Heart right ventricle (tissue), 16 donors: Measurements from ENCODE around the gene GOLIM4. TPM values are rescaled to one million over a fixed set of nuclear protein-coding genes. Genes with fewer than 3 reads are reported as not detected.

Source experiments
- ATAC-seq, 8 donors: fragments of 200-7000 bp; cut with Tn5 transposase; one replicate each; pipeline ENCODE4 v1.9.1; 2020; ENCODE audit warnings: mild to moderate bottlenecking in 8 of 8, moderate library complexity in 8 of 8, moderate number of reproducible peaks in 1 of 8
- DNase-seq, 2 donors: peaks; one replicate each; pipeline ENCODE4 v3.0.0-alpha.2; 2020
- H3K27ac ChIP-seq, 10 donors: fragments of 200-600 bp; sonication (generic) in 2 of 10; one replicate each; pipeline versions ENCODE4 v1.5.0 to v1.8.0; 2020 to 2022; ENCODE audit warnings: mild to moderate bottlenecking in 3 of 10
- H3K27me3 ChIP-seq, 7 donors: fragments of 200-600 bp; one replicate each; pipeline ENCODE4 v1.8.0; 2021 to 2022; ENCODE audit warnings: mild to moderate bottlenecking in 2 of 7
- H3K36me3 ChIP-seq, 9 donors: fragments of 200-600 bp; sonication (generic) in 1 of 9; one replicate each; pipeline versions ENCODE4 v1.5.0 to v1.8.0; 2020 to 2022; ENCODE audit warnings: mild to moderate bottlenecking in 2 of 9
- H3K4me1 ChIP-seq, 9 donors: fragments of 200-600 bp; sonication (generic) in 1 of 9; one replicate each; pipeline versions ENCODE4 v1.5.0 to v1.8.0; 2020 to 2022; ENCODE audit warnings: mild to moderate bottlenecking in 4 of 9
- H3K4me3 ChIP-seq, 10 donors: fragments of 200-600 bp; sonication (generic) in 2 of 10; one replicate each; pipeline versions ENCODE4 v1.5.0 to v1.8.0; 2020 to 2022; ENCODE audit warnings: mild to moderate bottlenecking in 7 of 10, moderate library complexity in 2 of 10
- H3K9me3 ChIP-seq, 11 donors: fragments of 200-600 bp in 10 of 11; sonication (generic) in 2 of 11; one replicate each; pipeline versions ENCODE4 v1.5.0 to v1.8.0; 2013 to 2022; ENCODE audit warnings: mild to moderate bottlenecking in 2 of 11, control low read depth in 1 of 11, moderate library complexity in 1 of 11
- WGBS, 2 donors: extraction: QIAGEN DNeasy Blood & Tissue Kit; methylation state at CpG; one replicate each; pipeline ENCODE4 v1.1.7; 2013; ENCODE audit warnings: inconsistent platforms in 1 of 2; 5-methylcytosine and 5-hydroxymethylcytosine counted together
- intact Hi-C, 10 donors: fragments of 100-400 bp; cut with DNase I; formaldehyde crosslinking; loops; one replicate each; pipeline versions ENCODE4 v1.11.1 to v1.14.2; 2022
- polyA plus RNA-seq, 2 donors: library from polyadenylated mRNA; stranded (reverse); fragments of 200-250 nt; gene quantifications; one replicate each; pipeline ENCODE4 v1.2.3, GENCODE V29; 2013
- total RNA-seq, 10 donors: library from RNA; stranded (reverse); fragmentation: NEBNext Ultra II Directional in 3 of 10; extraction: Animal tissue kit (Norgen Biotek cat#: 25700) in 3 of 10; gene quantifications; one replicate each; pipeline versions ENCODE4 v1.2.1 to v1.2.4, GENCODE V29; 2021 to 2023
- TF ChIP-seq, protein P1 (sequence below), 9 donors: fragments of 200-600 bp; sonication (generic) in 2 of 9; IDR thresholded peaks; one replicate each; pipeline versions ENCODE4 v1.5.0 to v1.8.0; 2021 to 2022; ENCODE audit warnings: antibody characterized with exemption in 9 of 9, mild to moderate bottlenecking in 5 of 9, moderate library complexity in 1 of 9
- donor health status: Arrhythmogenic right ventricular cardiomyopathy.
- donor health status: ischemic (EF 13 %, LVEDD 7.1; RV severe dilation, severe dysfunction).
- donor health status: healthy with polysubstance abuse.
- donor health status: DM: no; HTN: yes; CAD: no.
- donor health status: DM: no; HTN: no; CAD: no.
- donor health status: ischemic (EF 25% LVEDD 6.9; RV normal size, moderate dysfunction).
- donor health status: ischemic (EF 25% LVEDD 5.7; RV mildly dilated, moderate dysfunction).
- donor health status: healthy.
- donor health status: DM: yes; HTN: yes; CAD: no.
- donor health status: Ischemic cardiomyopathy.
- donor health status: ischemic (EF 35%, LVEDD 5.7; RV mildly dilated, moderate dysfunction).
- donor health status: nonischemic (EF 11% LVEDD 7.7; RV severe dilation, severe dysfunction).
- donor health status: DM: yes; HTN: yes; CAD: no.
- donor health status: PGD.
- donor health status: ischemic (EF 29% LVEDD 5.4; RV normal size, mild dysfunction).
- donor health status: nonischemic (EF 23%, LVEDD 6.1; RV moderate dilation, normal function).

Gene GOLIM4
- total and polyA plus RNA-seq, 12 donors, result 18.8 to 103 (median 69.8) TPM

DNA sequence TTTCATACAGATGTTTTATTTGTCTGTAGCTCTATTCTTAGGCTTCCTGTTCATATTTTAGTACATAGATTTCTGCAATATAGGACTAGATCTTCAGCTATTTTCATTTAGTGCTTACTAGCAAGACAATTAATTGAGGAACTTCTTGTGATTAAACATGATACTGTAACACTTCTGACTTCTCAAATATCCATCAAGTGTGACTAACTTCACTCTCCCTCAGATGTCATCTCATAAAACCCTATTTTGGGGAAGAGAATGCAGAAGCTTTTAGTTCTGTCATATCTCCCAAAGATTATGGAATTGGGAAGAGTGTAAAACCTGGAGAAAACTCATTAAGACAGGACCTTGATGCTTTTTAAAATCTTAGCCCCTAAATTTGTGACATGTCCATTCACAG lies 28.6 kb upstream of the GOLIM4 start:
- ATAC-seq, result no peak
- H3K9me3 ChIP-seq, result peaks cover 0 to 15% (median 0%) of the 10 kb centered on the region in 11 donors
- no peaks in the 10 kb centered on the region for H3K27me3 ChIP-seq
- TF ChIP-seq, protein P1, sequence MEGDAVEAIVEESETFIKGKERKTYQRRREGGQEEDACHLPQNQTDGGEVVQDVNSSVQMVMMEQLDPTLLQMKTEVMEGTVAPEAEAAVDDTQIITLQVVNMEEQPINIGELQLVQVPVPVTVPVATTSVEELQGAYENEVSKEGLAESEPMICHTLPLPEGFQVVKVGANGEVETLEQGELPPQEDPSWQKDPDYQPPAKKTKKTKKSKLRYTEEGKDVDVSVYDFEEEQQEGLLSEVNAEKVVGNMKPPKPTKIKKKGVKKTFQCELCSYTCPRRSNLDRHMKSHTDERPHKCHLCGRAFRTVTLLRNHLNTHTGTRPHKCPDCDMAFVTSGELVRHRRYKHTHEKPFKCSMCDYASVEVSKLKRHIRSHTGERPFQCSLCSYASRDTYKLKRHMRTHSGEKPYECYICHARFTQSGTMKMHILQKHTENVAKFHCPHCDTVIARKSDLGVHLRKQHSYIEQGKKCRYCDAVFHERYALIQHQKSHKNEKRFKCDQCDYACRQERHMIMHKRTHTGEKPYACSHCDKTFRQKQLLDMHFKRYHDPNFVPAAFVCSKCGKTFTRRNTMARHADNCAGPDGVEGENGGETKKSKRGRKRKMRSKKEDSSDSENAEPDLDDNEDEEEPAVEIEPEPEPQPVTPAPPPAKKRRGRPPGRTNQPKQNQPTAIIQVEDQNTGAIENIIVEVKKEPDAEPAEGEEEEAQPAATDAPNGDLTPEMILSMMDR (IDR thresholded peaks at IDR 0.05), result no peak
- DNase-seq, result no peak
- no peak overlapping the region for H3K27ac ChIP-seq
- H3K4me1 ChIP-seq, result peaks cover 0 to 24% (median 8%) of the 10 kb centered on the region in 9 donors
- intact Hi-C loops, result no loop called here
- H3K36me3 ChIP-seq, result no peaks in the 10 kb centered on the region
- H3K4me3 ChIP-seq, result no peak overlapping the region

DNA sequence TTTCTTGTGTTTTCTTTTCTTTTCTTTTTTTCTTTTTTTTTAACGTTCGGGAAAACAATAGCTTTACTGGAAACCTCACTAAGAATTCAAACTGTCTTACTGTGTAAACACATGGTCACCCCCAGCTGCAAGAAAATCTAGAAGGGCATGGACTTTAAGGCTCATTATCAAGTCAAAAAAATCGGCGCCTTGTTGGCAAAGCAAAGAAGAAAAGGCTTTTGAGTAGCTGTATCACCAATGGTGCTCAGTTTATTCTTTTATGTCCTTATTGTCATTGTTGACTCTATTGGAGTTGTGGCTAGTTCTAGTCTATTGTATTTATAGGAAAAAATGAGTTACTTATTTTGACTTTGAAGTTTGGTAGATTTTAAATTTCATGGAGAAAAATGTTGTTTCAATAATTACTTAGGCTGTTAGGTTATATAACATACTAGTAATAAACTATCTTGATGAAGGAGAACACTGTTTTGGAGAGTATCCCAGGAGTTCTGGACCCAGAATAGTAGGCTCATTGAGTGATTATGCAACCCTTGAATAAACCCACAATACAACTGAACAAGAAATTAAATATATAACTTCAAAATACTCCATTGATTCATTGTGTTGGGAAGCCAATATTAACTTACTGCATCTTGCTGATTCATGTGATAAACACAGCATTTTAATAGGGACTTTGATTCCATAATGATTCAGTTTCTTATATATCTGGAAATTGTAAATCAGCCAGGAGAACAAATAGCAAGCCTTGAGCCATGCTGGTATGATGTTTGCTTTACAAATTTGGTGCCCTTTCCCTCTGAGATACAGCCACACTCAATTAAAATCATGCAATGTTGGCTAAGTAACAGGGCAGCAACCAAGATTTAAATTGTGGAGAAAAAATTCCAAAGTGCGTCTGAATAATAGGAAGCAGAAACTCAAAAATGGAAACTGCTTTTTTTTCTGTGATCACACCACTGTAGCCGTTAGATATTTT lies 27.8 kb upstream of the GOLIM4 start:
- WGBS, 2 donors, result 69 to 76% methylated on average over 6 of the region's 6 CpGs
- H3K4me1 ChIP-seq, result peaks cover 0 to 24% (median 8%) of the 10 kb centered on the region in 9 donors
- peaks cover 0 to 15% (median 0%) of the 10 kb centered on the region in 11 donors for H3K9me3 ChIP-seq
- DNase-seq (no peak), ATAC-seq (peak in 4 of 8 donors; percentile 25 to 75 (median 52))
- H3K4me3 ChIP-seq, result no peak overlapping the region
- TF ChIP-seq, protein P1 (IDR thresholded peaks at IDR 0.05), result no peak
- intact Hi-C loops, result no loop called here
- no peaks in the 10 kb centered on the region for H3K36me3 ChIP-seq
- peak overlapping the region in 3 of 10 donors; percentile 7 to 51 (median 46) for H3K27ac ChIP-seq
- no peaks in the 10 kb centered on the region for H3K27me3 ChIP-seq

GRCh38 chr3:168121184-168122017 lies 25.7 kb upstream of the GOLIM4 start:
- DNase-seq (peak; percentile 16 to 26), ATAC-seq (peak; percentile 17 to 74 (median 70))
- H3K27me3 ChIP-seq, result no peaks in the 10 kb centered on the region
- 30 to 44% methylated on average over 4 of the region's 4 CpGs for WGBS, 2 donors
- TF ChIP-seq, protein P1 (IDR thresholded peaks at IDR 0.05), result no peak
- no peaks in the 10 kb centered on the region for H3K36me3 ChIP-seq
- peak overlapping the region in 6 of 10 donors; percentile 44 to 68 (median 52) for H3K27ac ChIP-seq
- no peak overlapping the region for H3K4me3 ChIP-seq
- H3K4me1 ChIP-seq, result peaks cover 0 to 39% (median 17%) of the 10 kb centered on the region in 9 donors
- H3K9me3 ChIP-seq, result peaks cover 0 to 2% (median 0%) of the 10 kb centered on the region in 11 donors
- intact Hi-C loops, result no loop called here

DNA sequence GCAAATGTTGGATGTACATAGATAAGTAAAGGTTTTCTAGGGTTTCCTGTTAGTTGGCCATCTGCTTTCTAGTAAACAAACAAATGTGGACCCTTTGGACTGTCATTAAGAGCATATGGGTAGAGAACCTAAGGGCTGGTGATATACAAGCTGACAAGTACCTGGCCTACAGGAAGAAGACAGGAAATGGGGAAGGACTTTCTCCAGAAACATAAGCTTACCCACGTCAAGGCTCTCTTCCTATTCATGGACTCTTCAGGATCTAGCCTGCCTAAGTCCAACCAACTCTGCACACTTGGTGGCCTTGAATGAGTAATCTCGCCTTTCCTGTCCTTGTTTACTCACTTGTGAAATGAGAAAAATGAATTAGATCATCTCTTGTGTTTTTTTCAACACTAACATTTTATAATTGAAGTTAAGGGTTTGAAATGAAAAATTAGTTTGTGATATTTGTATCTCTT lies 22.2 kb upstream of the GOLIM4 start:
- no peak for DNase-seq
- no peaks in the 10 kb centered on the region for H3K27me3 ChIP-seq
- ATAC-seq, result peak in 1 of 8 donors; percentile 31
- intact Hi-C loops, result loop anchor here in 2 of 10 donors (5.0 kb wide), 1 partner anchor 44 kb away; no protein-coding TSS in a partner anchor
- peaks cover 0 to 48% (median 22%) of the 10 kb centered on the region in 9 donors for H3K4me1 ChIP-seq
- H3K36me3 ChIP-seq, result no peaks in the 10 kb centered on the region
- TF ChIP-seq, protein P1 (IDR thresholded peaks at IDR 0.05), result no peak
- peak overlapping the region in 1 of 10 donors; percentile 3 for H3K27ac ChIP-seq
- WGBS, 2 donors, result 48 to 54% methylated on average over 2 of the region's 2 CpGs
- no peak overlapping the region for H3K4me3 ChIP-seq
- no peaks in the 10 kb centered on the region for H3K9me3 ChIP-seq
